ENCODE data around the gene PCDHGC4.

The PCDHGC4 gene

GRCh38 chr5:141489841-141490240 lies 5.0 kb downstream of the PCDHGC4 start:
- in situ Hi-C loops (cut with MboI; ENCODE audit: low sequenced_read_pairs), result no loop called here

- in situ Hi-C loops (cut with MboI; ENCODE audit: low sequenced_read_pairs), result no loop called here
Measured at GRCh38 chr5:141490271-141490670, 5.4 kb downstream of the PCDHGC4 start.

GRCh38 chr5:141490771-141491170 lies 5.9 kb downstream of the PCDHGC4 start:
- in situ Hi-C loops (cut with MboI; ENCODE audit: low sequenced_read_pairs), result no loop called here

GRCh38 chr5:141491323-141492167 lies 6.7 kb downstream of the PCDHGC4 start:
- in situ Hi-C loops (cut with MboI; ENCODE audit: low sequenced_read_pairs), result no loop called here

- in situ Hi-C loops (cut with MboI; ENCODE audit: low sequenced_read_pairs), result no loop called here
Measured at GRCh38 chr5:141492168-141492885, 7.5 kb downstream of the PCDHGC4 start.

GRCh38 chr5:141493500-141494422 lies 8.9 kb downstream of the PCDHGC4 start:
- in situ Hi-C loops (cut with MboI; ENCODE audit: low sequenced_read_pairs), result no loop called here

- in situ Hi-C loops (cut with MboI; ENCODE audit: low sequenced_read_pairs), result no loop called here
Measured at GRCh38 chr5:141494761-141495452, 10.1 kb downstream of the PCDHGC4 start.

GRCh38 chr5:141495453-141495811 lies 10.6 kb downstream of the PCDHGC4 start:
- in situ Hi-C loops (cut with MboI; ENCODE audit: low sequenced_read_pairs), result no loop called here

GRCh38 chr5:141496038-141496437 lies 11.2 kb downstream of the PCDHGC4 start:
- in situ Hi-C loops (cut with MboI; ENCODE audit: low sequenced_read_pairs), result no loop called here

- in situ Hi-C loops (cut with MboI; ENCODE audit: low sequenced_read_pairs), result no loop called here
Measured at GRCh38 chr5:141501761-141502160, 16.9 kb downstream of the PCDHGC4 start.

- in situ Hi-C loops (cut with MboI; ENCODE audit: low sequenced_read_pairs), result no loop called here
Measured at GRCh38 chr5:141503681-141504080, 18.9 kb downstream of the PCDHGC4 start.

GRCh38 chr5:141504216-141504615 lies 19.4 kb downstream of the PCDHGC4 start:
- in situ Hi-C loops (cut with MboI; ENCODE audit: low sequenced_read_pairs), result no loop called here

GRCh38 chr5:141506381-141507155 lies 21.7 kb downstream of the PCDHGC4 start:
- in situ Hi-C loops (cut with MboI; ENCODE audit: low sequenced_read_pairs), result no loop called here

- in situ Hi-C loops (cut with MboI; ENCODE audit: low sequenced_read_pairs), result no loop called here
Measured at GRCh38 chr5:141507387-141508091, 22.7 kb downstream of the PCDHGC4 start.

- in situ Hi-C loops (cut with MboI; ENCODE audit: low sequenced_read_pairs), result no loop called here
Measured at GRCh38 chr5:141508440-141508797, 23.6 kb downstream of the PCDHGC4 start.

GRCh38 chr5:141508798-141509611 lies 24.2 kb downstream of the PCDHGC4 start:
- in situ Hi-C loops (cut with MboI; ENCODE audit: low sequenced_read_pairs), result no loop called here

- in situ Hi-C loops (cut with MboI; ENCODE audit: low sequenced_read_pairs), result no loop called here
Measured at GRCh38 chr5:141510160-141510559, 25.3 kb downstream of the PCDHGC4 start.

- in situ Hi-C loops (cut with MboI; ENCODE audit: low sequenced_read_pairs), result no loop called here
Measured at GRCh38 chr5:141510850-141511601, 26.2 kb downstream of the PCDHGC4 start.

Data from HL-60/S4 treated with phorbol 12-myristate 13-acetate at 8.2 ng/mL for 4 days and 3 days (cell line).